Spleen (tissue), 7 donors: ENCODE results near the gene VRK1.

Source experiments
- POLR2A ChIP-seq, 3 donors: fragments of 450-650 bp; IDR thresholded peaks; one replicate each; pipeline ENCODE4 v1.5.1; 2017; ENCODE audit warnings: antibody characterized with exemption in 3 of 3, mild to moderate bottlenecking in 1 of 3
- POLR2AphosphoS5 ChIP-seq, 3 donors: sonication (generic); formaldehyde crosslinking; IDR thresholded peaks; one replicate each; pipeline ENCODE4 v1.5.1; 2017; ENCODE audit warnings: antibody characterized with exemption in 3 of 3
- TF ChIP-seq, protein P1 (sequence below), 11 experiments: fragments of 200-600 bp in 7 of 11; fragments of 450-650 bp in 4 of 11; sonication (generic) in 4 of 11; IDR thresholded peaks in 8 of 11; conservative IDR thresholded peaks in 3 of 11; 1 replicate in 7 of 11; 2 replicates in 4 of 11; pipeline versions ENCODE4 v1.4.0 to v1.8.0; 2016 to 2021; ENCODE audit warnings: antibody characterized with exemption in 11 of 11, inconsistent platforms in 4 of 11, mild to moderate bottlenecking in 1 of 11
- donor health status: DM: no; HTN: no; CAD: no; lungs with moderate emphysema.
- donor health status: DM: no; HTN: no; CAD: no.
- donor health status: DM: no; HTN: no; CAD: no.

DNA sequence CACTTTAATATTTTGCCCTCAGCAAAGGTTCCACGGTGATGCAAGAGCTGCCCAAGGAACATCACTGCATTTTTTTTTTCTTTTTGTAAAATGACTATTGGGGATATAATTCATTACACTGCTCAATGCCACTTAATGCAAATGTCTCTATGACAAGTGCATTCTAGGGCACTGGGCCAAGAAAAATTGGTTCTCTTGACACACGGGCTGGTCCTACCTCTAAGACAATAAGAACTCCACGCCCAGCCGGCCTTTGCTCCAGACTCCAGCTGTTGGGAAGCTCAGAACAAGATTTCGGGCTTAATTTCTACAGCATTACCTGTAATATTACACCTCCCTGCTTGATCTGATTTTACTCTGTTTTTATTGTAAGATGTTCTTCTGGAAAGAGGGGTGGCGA lies 48.8 kb upstream of the VRK1 start:
- TF ChIP-seq, protein P1, sequence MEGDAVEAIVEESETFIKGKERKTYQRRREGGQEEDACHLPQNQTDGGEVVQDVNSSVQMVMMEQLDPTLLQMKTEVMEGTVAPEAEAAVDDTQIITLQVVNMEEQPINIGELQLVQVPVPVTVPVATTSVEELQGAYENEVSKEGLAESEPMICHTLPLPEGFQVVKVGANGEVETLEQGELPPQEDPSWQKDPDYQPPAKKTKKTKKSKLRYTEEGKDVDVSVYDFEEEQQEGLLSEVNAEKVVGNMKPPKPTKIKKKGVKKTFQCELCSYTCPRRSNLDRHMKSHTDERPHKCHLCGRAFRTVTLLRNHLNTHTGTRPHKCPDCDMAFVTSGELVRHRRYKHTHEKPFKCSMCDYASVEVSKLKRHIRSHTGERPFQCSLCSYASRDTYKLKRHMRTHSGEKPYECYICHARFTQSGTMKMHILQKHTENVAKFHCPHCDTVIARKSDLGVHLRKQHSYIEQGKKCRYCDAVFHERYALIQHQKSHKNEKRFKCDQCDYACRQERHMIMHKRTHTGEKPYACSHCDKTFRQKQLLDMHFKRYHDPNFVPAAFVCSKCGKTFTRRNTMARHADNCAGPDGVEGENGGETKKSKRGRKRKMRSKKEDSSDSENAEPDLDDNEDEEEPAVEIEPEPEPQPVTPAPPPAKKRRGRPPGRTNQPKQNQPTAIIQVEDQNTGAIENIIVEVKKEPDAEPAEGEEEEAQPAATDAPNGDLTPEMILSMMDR (IDR thresholded peaks at IDR 0.05 in 8 of 11, conservative IDR thresholded peaks at IDR 0.05 in 3 of 11) = no peak
- TF ChIP-seq POLR2A (IDR thresholded peaks at IDR 0.05) (no peak), POLR2AphosphoS5 (IDR thresholded peaks at IDR 0.05) (no peak)
